Activated T-helper 9 cell treated with anti-CD3 and anti-CD28 coated beads, Interleukin-2, amount 50 U/mL, for 16 hours (primary cell): ENCODE measurements around the gene TRIM2.
"Not testable (repeated sequence)": the region's sequence is repeated elsewhere in the genome, so short reads cannot be mapped to it uniquely, and the experiment has no call there.

Source experiments
- DNase-seq: peaks from one replicate; pipeline ENCODE4 v3.0.0-alpha.2; 2020; ENCODE audit warnings: low read depth

TRIM2 gene

DNA sequence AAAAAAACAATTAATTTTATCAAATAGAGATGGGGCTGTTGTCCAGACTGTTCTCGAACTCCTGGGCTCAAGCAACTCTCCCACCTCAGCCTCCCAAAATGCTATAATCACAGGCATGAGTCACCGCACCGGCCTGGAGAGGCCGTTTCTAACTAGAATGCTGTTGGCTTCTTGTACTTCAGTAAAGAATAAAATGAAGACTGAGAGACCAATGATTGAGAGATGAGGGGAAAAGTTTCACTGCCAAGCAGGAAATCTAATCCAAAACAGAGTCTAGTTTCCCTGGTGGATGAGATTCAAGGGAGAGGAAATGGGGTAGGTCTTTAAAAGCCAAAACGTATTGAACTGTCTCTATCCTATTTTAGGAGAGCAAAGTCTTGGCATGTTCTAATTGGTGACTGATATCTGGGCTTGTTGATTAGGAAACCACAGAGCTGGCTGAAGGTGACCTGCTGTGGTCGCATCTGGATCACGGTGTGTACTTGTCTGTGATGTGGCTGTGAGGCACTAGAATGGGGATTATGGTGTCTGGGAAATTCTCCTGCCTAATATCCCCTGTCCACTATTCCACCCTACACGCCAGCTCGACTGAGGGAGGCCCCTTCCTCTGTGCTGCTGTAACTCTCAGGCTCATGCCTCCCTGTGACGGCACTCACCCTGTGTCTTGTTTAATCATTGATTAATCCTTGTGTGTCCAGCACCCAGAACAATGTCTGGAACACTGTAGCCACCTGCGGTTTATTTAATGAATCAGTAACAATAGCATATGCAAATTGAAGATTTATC is 15.0 kb upstream of the TRIM2 start:
- DNase-seq, result no peak

DNA sequence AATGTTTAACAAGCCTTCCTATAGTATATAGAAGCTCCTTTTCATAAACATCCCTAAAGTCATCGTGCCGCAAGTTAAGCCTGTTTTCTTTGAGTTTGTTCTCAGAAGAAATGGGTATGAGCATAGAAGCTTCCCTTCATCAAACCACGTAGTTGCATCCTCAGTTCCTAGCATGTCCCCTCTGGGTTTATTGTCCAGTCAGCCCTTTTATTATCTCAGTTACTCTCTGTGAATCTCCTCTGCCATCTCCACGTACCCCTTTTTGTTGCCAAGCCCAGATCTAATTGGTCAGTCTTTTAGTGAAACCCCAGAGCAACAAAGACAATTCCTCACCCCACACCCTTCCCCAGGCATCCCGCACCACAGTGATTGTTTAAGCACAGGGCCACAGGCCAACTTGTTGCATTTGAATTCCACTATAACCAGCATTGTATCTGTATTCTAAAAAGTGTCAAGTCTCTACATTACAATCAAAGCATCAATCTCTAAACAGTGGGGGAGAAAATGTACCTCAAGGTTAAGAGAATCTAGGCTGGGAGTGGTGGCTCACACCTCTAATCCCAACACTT is 12.4 kb upstream of the TRIM2 start:
- DNase-seq, result no peak

DNA sequence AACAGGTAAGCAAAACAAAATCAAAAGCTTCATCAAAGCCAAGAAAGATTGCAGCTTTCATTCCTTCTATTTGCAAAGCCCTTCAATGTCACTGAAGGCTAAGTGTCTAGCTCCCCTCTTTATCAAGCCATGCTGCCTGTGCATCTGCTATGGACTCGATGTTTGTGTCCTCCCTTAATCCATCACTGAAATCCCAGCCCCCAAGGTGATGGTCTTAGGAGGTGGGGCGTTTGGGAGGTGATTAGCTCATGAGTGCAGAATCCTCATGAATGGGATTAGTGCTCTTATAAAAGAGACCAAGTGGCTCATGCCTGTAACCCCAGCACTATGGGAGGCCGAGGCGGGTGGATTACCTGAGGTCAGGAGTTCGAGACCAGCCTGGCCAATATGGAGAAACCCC is 6.9 kb upstream of the TRIM2 start:
- no peak for DNase-seq

DNA sequence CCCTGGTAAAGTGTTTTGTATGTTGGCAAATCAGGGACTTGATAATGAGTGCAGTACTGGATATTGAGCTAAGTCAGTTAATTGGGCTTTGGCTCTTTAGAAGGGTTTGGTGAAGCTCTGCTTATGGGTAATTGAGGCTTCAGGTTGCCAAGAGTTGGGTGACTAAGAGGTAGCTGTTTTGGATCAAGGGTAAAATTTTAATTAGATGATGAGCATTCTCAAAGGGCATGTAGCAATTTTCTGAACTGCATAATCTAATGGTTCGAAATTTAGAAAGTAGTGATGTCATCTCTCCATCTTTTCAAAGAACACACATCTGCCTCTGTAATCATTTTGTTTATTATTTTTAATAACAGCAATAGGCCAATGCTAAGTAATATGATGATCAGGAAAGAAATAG is 5.5 kb upstream of the TRIM2 start:
- DNase-seq, result no peak

DNA sequence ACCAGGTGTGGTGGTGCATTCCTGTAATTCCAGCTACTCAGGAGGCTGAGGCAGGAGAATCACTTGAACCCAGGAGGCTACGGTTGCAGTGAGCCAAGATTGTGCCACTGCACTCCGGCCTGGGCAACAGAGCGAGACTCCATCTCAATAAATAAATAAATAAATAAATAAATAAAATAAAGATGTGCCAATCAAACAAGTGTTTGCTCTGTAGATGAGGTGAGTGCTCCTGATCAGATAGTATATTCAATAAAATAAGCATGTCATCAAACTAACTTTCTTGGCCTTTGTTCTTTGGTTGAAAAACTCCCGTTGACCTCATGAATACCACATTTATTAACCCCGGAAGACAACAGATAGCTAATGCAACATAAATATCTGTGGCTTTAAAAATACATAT is 497 bp upstream of the TRIM2 start:
- not testable (repeated sequence) for DNase-seq

DNA sequence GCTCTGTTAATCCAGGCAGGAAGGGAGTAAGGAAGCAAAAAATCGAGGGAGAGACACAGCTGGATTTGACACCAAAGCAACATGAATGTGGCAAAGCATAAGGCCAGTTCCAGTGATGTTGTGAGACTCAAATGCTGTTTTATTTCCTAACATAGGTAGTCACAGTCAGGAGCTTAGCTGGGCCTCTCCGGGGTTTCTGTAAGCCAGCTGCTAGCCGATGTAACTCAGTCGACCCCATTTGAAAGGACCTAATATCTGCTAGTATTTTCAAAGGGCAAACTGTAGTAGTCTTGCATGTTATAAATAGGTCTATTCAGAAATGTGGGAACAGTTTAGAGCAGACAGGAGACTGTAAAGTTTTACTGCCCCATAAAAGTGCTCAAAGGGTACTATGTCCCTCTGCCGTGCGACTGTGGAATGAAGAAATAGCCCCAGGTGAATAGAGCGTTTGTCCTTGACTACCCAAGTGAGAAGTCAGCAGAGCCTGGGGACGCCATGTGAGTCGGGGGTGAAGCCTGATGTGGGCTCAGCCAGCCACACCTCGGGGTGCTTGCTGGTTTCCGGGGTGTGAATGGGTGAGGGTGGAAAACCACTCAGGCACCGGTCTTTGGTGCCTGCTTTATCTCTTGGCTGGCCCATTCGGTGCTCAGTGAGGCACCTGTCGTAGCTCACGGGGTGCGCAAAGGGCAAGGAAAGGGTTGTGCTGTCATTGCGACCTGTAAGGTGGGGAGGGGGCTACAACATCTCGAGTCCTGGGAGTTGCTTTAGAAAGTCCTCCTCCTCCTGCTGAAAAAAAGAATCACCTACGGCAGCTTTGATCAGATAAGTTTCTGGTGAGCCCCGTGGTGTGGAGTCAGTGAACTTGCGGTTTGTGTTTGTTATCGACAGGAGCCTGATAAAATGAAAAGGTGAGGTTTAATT is 745 bp downstream of the TRIM2 start:
- DNase-seq, result peak; percentile 16

DNA sequence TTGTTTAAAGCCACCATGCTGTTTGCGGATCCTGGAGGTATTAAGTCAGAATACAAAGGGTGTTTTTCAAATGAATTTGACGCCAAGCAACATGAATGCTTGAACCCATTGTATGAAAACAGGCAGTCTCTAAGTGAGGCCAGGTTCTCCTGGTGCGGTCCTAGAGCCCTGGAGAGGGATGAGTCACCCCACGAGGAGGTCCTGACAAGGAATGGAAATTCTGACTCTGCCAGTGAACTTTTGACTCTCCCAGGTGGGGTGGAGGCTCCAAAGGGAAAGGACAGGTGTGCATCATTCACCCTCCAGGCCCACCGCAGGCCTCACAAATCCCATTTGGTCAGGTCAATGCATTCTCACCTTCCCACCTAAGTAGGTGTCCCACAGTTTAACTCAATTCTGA is 1.5 kb downstream of the TRIM2 start:
- DNase-seq, result peak; percentile 8

DNA sequence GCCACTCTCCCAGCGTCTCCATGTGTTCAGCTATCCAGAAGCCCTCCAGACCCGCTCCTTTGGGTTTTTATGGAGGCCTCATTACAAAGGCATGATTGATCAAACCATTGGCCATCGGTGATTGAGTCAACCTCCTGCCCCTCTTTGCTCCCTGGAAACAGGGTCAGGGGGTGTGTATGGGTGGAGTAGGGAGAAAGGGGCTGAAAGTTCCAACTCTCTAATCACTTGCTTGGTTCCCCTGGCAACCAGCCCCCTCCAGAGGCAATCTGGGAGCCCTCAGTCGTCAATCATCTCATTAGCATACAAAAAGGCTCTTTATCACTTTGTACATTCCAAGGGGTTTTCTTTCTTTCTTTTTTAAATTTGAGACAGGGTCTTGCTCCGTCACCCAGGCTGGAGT is 2.3 kb downstream of the TRIM2 start:
- no peak for DNase-seq

DNA sequence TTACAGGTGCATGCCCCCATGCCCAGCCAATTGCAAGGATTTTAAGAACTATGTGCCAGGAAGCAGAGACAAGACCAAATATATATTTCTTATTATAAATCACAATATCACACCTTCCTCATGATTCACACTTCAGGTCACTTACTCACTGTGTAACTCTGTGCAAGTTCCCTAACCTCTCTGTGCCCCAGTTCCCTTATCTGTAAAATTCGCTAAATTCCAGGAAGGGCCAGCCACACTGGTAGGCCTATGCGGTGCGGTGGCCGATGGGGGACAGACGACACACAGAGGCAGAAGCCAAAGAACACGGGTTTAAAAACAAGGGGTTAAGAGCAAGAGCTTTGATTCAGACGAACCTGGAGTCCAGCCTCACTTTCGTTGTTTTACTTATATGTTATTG is 2.8 kb downstream of the TRIM2 start:
- DNase-seq, result no peak

DNA sequence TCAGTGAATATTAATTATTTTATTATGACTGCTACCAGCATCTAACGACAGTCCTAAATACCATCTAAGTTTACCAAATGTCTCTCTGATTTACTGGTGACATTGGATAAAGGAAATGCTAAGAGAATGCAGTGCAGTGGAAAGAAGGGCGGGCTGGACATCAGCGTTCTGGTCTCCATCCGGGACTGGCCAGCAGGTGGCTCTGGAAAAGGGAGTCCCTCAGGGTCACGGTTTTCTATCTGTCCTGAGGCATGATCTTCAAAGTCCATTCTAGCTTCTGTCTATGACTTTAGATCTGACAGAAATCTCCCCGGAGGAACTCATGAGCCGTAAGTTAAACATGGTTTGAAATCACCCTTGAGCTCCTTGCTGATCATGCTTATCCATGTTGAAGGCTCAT is 3.3 kb downstream of the TRIM2 start:
- DNase-seq, result no peak

DNA sequence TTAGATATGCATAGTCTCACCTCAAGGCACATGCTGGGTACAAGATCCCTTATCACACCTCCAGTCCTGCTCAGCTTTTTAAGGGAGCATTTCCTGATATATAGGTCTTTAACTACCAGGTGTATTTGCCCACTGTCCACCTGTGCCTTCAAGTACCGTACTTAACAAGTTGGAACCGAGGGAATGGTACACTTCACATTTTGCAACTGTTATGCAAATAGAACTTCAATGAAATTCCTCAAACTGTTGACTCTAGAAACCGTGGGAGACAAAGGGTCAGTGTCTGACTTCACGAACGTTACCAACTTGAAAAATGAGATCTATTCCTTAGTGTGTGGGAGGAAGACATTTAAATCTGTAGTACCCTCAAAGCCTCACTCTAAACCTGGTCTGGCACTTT is 5.2 kb downstream of the TRIM2 start:
- DNase-seq, result no peak

DNA sequence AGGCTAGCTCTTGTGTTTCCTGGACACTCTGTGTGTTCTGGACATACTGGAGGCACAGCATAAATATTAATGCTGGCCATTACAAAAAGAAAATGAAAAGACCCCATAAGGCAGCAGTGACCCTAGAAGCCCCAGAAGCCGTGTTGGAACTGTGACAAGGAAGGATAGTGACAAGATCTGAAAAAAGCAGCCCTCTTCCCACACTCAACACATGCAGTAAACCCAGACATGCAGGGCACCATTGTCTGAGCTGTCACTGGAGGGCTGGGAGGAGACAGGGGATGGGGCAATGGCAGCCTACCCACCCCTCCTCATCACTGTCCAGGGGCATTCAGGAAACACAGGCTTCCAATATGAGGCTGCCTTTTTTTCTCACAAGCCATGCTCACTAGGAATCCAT is 6.5 kb downstream of the TRIM2 start:
- DNase-seq, result no peak

DNA sequence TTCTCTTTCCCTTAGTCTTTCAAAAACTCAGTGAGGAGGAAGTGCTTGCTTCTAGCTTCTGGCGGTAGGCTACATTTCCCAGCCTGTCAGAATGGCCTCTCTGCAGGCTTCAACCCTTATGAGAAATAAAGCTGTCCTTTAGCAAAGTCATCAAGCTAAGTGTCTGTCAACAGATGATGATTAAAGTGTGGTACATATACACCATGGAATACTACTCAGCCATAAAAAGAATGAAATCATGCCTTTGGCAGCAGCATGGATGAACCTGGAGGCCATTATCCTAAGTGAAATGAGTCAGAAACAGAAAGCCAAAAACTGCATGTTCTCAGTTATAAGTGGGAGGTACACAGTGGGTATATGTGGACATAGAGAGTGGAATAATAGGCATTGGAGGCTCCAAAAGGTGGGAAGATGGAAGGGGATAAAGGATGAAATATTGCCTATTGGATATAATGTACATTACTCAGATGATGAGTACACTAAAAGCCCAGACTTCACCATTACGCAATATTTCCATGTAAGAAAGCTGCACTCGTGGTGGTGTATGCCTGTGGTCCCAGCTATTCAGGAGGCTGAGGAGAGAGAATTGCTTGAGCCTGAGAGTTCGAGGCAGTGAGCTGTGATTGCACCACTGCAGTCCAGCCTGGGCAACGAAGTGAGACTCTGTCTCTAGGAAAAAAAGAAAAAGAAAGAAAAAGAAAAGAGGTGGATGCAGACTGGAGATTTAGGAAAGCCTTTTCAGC is 7.9 kb downstream of the TRIM2 start:
- DNase-seq, result no peak

DNA sequence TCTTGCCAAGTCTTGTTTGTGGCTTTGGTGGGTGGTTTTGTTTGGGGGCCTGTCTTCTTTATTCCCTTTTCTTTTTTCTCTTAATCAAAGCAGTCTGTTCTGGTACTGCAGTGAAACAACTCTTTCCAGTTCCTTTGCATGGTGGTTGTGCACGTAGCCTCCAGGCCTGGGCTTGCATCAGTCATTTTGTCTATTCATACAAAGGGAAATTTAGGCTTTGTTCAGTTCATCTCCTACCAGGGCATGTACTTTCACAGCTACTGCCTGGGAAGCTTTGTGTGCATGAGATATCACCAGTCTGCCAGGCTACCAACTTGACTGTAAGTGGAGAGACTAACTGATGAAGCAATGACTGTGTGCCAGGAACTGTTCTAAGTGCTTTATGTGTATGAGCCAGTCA is 8.5 kb downstream of the TRIM2 start:
- no peak for DNase-seq

DNA sequence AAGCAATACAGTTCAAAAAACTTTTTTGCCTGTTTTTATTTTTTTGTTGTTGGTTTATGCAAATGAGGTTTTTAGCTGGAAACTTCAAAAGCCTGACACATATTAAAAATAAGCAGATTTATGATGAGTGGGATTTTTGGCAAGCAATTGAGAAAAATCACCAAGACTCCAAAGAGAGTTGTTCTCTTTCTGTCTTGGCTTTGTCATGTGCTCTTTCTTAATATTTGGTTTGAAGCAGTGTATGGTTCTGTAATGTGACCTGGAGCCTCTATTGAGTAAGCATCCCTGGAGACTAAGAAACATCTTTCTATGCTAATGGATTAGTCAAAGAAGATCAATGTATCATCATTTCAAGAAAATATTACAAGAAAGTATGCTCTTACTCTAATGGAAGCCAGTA is 11.7 kb downstream of the TRIM2 start:
- DNase-seq, result no peak

DNA sequence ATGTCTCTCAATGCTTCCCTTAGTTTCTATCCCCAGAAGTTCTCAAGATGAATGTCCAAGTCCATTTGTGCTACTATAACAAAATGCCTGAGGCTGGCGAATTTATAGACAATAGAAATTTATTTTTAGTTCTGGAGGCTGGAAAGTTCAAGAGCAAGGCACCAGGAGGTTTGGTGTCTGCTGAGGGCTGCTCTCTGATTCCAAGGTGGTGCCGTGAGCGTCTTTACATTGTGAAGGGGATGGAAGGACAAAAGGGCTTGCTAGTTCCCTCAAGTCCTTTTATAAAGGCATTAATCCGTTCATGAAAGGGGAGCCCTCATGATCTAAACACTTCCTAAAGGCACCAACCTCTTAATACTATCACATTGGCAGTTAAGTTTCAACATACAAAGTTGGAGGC is 12.3 kb downstream of the TRIM2 start:
- no peak for DNase-seq

DNA sequence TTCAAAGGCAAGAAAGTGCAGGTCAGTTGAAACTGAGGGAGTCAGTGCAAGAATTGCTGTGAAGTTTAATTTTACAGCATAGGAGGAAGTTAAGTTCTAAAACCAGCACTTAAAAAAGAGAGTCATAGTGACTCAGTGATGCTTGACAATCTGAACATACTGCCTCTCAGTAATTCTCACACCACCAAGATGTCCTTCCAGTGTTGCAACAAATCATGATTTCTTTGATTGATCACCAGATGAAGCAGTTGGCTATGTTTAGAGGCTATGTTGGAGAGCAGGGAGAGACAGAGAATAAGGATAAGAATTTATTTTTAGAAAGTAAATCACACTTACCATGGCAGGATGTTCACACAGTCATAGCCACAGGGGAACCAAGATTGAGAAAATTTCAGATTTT is 13.2 kb downstream of the TRIM2 start:
- no peak for DNase-seq

DNA sequence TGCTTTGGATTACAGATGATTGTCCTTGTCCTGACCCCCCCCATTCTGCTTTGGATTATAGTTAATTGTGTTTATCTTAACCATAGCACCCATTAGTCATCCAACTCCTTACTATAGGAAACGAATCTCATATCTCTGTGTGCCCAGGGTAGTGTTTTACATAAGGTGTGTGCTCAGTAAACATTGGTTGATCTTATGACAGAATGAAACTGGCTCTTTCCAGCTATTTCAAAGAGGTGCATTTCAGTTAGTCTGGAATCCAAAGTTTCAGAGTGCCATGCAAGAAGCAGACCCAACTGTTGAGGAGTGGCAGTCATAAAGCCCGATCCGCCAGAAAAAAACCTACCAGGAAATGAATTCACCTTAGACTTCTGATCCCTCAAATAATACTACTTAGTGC is 14.7 kb downstream of the TRIM2 start:
- DNase-seq, result no peak

DNA sequence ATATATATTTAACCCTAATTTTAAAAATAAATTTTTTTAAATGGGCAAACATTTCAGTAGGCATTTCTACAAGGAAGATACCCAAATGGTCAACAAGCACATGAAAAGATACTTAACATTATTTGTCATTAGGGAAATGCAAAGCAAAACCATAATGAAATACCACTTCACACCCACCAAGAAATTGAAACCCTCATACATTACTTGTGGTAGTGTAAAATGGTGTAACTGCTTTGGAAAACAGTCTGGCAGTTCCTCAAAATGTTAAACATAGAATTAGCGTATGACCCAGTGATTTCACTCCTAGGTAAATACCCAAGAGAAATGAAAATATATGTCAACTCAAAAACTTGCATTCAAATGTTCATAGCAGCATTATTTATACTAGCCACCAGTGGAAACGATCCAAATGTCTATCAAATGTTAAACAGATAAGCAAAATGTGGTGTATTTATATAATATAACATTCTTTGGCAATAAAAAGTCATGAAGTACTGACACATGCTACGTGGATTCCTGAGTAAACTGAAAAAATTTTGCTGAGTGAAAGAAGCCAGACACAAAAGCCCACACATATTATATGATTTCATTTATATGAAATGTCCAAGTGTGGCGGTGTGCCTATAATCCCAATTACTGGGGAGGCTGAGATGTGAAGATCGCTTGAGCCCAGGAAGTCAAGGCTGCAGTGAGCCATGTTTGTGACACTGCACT is 16.6 kb downstream of the TRIM2 start:
- no peak for DNase-seq

DNA sequence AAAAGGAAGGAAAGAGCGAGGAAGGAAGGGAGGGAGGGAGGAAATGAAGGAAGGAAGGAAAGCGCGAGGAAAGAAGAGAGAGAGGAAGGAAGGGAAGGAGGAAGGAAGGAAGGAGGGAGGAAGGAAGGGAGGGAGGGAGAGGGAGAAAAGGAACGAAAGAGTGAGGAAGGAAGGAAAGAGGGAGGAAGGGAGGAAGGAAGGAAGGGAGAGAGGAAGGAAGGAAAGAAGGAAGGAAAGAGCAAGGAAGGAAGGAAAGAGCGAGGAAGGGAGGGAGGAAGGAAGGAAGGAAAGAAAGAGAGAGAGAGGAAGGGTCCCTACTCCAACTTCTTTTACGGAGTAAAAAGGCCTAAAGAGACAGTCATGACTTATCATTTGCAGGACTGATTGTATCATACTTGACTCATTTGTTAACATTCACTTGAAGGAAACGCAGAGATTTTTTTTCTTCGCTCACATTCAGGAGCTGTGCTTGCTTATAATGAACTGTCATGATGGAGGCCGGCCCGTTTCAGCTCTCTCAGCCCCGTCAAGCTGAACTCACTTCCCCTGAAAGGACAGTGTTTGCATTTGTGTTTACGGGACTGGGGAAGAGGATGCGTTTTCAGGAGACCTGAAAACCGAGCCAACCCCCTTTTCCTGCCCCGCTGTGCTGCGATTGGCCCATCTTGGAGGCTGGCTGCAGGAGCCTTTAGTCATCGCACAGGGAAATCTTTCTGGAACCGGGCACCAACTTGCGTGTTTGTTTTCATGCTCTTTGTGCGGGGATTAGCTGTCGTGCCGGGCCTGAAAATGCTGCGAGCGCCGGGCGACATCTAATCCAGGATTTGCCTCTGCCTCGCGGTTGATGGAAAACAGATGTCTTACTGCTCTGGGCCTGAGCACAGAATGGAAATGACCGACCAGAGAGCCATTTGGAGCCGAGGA is 17.8 kb downstream of the TRIM2 start:
- no peak for DNase-seq
